ENCODE measurements around the gene CCR7.

The CCR7 gene

GRCh38 chr17:40539711-40540411 is 25.4 kb downstream of the CCR7 start:
- intact Hi-C loops (cut with DNase I), result no loop called here
- peak in 1 of 10 donors; percentile 66 for DNase-seq

- no peak for DNase-seq
- intact Hi-C loops (cut with DNase I), result no loop called here
These were observed 26.2 kb downstream of the CCR7 start for GRCh38 chr17:40538936-40539705.

DNA sequence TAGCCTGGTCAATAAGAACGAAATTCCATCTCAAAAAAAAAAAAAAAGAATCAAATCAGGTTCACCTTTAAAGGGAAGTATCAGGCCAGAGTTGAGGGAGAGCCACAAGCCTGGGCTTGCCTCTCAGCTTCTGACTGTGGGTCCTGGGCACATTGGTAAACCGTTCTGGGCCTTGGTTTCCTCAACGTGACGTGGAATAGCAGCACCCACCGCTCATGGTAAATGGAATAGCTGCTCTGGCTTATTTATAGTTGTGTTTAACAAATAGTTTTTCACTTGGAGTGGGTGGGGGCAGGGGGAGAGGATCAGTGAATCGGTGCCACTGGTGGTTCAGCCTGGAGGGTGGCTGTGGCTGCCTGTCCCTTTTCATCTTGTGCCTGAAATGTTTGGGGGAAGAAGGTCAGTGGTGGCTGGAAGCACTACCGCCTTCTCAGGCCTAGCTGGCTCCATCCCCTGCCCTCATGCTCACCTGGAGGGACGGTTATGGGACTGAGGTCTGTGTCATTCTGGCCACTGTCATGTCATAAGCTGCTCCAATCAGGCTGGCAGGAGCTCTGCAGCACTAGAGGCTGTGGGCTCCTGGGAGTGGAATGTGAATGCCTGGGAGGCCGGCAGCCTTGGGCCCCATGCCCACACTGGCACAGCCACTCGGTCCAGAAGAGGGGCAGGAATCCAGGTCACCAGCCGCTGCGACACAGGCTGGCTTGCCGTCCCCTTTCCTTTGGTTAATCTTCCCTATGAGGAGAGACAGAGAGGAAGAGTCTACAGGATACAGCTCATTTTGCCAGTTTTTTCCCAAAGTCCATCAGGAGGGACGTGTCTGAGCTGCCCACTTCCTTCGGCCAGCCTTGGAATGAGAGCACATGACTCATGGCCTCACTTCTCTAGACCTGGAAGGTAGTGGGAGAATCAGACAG is 27.0 kb downstream of the CCR7 start:
- intact Hi-C loops (cut with DNase I), result no loop called here
- peak in 5 of 10 donors; percentile 37 to 91 (median 51) for DNase-seq

GRCh38 chr17:40536295-40537171 is 28.7 kb downstream of the CCR7 start:
- intact Hi-C loops (cut with DNase I), result no loop called here

GRCh38 chr17:40535924-40536294 is 29.4 kb downstream of the CCR7 start:
- peak in 1 of 10 donors; percentile 22 for DNase-seq
- intact Hi-C loops (cut with DNase I), result no loop called here

More at GRCh38 chr17:40536295-40537171, 28.7 kb downstream of the CCR7 start:
- peak in 7 of 10 donors; percentile 40 to 90 (median 58) for DNase-seq

DNA sequence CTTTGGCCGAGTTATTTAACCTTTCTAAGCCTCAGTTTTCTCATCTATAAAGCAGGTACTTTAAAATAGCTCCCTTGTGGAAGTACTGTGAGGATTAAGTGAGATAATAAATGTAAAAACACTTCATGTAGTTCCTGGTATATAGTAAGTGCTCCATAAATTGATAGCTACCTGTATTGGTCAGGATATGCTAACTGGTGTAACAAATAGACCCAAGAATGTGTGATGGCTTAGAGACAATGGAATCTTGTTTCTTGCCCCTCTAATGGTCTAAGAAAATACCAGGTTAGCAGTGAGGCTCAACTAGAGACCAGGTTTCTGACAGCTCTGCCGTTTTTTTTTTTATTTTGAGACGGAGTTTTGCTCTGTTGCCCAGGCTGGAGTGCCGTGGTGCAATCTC is 29.8 kb downstream of the CCR7 start:
- intact Hi-C loops (cut with DNase I), result no loop called here
- DNase-seq, result no peak

GRCh38 chr17:40534371-40535189 is 30.7 kb downstream of the CCR7 start:
- intact Hi-C loops (cut with DNase I), result no loop called here
- peak in 1 of 10 donors; percentile 51 for DNase-seq

- intact Hi-C loops (cut with DNase I), result loop anchor here (1.0 kb wide), 3 partner anchors 93 to 176 kb away; no protein-coding TSS in a partner anchor
- DNase-seq, result peak in 1 of 10 donors; percentile 22
These were observed 31.4 kb downstream of the CCR7 start for GRCh38 chr17:40533896-40534295.

- intact Hi-C loops (cut with DNase I), result loop anchor here (1.0 kb wide), 3 partner anchors 91 to 174 kb away; no protein-coding TSS in a partner anchor
- peak in 1 of 10 donors; percentile 33 for DNase-seq
These were observed 32.6 kb downstream of the CCR7 start for GRCh38 chr17:40532520-40533253.

DNA sequence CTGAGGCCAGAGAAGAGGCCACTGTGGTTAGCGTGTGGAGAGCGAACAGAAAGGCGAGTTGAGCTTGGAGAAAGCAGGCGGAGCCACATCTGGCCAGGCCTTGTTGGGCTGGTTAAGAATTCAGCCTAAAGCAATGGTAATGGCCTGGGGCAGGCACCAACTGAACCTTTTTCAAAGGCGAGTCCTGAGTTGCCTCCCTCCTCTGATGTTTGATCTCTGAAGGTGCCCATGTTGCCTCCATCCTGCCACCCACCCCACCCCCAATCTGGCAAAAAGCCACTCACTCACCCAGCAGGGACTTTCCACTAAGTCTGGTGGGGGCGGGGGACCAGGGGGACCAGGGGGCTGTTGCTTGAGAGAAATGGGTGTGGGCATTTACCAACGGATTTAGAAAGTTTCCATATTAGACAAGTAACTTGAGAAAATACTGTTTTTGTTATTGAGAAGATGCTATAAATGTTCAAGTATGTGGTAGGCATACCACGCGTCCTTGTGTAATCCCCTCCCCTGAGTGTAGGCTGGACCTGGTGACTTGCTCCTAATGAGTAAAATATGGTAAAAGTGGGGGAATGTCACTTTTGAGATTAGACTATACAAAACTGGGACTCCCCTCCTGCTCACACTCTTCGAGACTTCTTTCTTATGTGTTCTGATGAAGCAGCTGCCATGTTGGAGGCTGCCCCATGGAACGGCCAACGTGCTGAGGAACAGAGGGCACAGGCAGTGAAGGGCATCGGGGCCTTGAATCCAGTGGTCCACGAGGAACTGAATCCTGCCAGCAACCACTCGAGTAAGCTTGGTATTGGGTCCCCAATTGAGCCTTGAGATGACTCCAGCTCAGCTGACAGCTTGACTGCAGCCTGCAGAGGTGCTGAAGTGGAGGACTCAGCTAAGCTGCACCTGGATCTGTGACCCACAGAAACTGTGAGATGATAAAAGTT is 34.0 kb downstream of the CCR7 start:
- intact Hi-C loops (cut with DNase I), result no loop called here
- DNase-seq, result peak in 1 of 10 donors; percentile 63

GRCh38 chr17:40530531-40530994 is 34.7 kb downstream of the CCR7 start:
- intact Hi-C loops (cut with DNase I), result no loop called here
- DNase-seq, result peak in 1 of 10 donors; percentile 58

- no peak for DNase-seq
- intact Hi-C loops (cut with DNase I), result no loop called here
These were observed 35.3 kb downstream of the CCR7 start for GRCh38 chr17:40529991-40530390.

DNA sequence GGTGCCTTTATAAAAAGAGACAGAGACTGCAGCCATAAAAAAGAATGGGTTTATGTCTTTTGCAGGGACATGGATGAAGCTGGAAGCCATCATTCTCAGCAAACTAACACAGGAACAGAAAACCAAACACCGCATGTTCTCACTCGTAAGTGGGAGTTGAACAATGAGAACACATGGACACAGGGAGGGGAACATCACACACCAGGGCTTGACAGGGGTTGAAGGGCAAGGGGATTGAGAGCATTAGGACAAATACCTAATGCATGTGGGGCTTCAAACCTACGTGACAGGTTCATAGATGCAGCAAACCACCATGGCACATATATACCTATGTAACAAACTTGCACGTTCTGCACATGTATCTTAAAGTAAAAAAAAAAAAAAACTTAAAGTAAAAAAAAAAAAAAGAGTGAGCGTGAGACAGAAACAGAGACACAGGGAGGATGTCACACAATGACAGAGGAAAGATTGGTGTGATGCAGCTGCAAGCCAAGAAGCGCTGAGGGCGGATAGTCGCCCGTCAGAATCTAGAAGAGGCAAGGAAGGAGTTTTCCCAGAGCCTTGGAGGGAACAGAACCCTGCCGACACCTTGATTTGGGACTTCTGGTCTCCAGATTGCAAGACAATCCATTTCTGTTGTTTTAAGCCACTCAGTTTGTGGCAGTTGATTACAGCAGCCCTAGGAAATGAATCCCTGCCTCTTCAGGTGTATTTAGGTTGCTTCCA is 36.4 kb downstream of the CCR7 start:
- intact Hi-C loops (cut with DNase I), result no loop called here
- no peak for DNase-seq

GRCh38 chr17:40526668-40527067 is 38.6 kb downstream of the CCR7 start:
- intact Hi-C loops (cut with DNase I), result no loop called here
- DNase-seq, result no peak

- intact Hi-C loops (cut with DNase I), result no loop called here
- DNase-seq, result no peak
These were observed 40.0 kb downstream of the CCR7 start for GRCh38 chr17:40525294-40525693.

- intact Hi-C loops (cut with DNase I), result no loop called here
These were observed 40.9 kb downstream of the CCR7 start for GRCh38 chr17:40524243-40524965.

More at GRCh38 chr17:40524243-40524965, 40.9 kb downstream of the CCR7 start:
- DNase-seq, result no peak
